NCI-H187 treated with DMSO at 0.1 percent for 48 hours (cell line): Measurements from ENCODE around the gene C12orf43.
A peak's percentile ranks its signal among the peaks of the same experiment; 100 is the strongest.

ENCODE experiments used
- DNase-seq: peaks from one replicate; lab custom pipeline; 2025; lab: John Stamatoyannopoulos, UW

C12orf43 gene

DNA sequence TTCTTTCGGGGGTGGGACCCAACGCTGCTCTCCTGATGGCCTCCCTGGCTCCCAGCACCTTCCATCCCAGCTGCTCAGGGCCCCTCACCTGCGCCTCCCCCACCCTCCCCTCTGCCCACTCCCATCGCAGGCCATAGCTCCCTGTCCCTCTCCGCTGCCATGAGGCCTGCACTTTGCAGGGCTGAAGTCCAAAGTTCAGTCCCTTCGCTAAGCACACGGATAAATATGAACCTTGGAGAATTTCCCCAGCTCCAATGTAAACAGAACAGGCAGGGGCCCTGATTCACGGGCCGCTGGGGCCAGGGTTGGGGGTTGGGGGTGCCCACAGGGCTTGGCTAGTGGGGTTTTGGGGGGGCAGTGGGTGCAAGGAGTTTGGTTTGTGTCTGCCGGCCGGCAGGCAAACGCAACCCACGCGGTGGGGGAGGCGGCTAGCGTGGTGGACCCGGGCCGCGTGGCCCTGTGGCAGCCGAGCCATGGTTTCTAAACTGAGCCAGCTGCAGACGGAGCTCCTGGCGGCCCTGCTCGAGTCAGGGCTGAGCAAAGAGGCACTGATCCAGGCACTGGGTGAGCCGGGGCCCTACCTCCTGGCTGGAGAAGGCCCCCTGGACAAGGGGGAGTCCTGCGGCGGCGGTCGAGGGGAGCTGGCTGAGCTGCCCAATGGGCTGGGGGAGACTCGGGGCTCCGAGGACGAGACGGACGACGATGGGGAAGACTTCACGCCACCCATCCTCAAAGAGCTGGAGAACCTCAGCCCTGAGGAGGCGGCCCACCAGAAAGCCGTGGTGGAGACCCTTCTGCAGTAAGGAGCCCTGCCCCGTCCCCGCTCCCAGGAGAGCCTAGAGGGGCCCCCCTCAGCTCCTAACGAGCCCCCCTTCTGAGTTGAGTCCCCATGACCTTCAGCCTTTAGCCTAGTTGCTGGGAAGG, 37.7 kb downstream of the C12orf43 start, which contains the start of gene HNF1A:
Gene HNF1A (plus strand): TSS at position 248 of the 924 bp plus-strand sequence. CDS start 226 bp downstream, at position 474.
- no peak for DNase-seq

DNA sequence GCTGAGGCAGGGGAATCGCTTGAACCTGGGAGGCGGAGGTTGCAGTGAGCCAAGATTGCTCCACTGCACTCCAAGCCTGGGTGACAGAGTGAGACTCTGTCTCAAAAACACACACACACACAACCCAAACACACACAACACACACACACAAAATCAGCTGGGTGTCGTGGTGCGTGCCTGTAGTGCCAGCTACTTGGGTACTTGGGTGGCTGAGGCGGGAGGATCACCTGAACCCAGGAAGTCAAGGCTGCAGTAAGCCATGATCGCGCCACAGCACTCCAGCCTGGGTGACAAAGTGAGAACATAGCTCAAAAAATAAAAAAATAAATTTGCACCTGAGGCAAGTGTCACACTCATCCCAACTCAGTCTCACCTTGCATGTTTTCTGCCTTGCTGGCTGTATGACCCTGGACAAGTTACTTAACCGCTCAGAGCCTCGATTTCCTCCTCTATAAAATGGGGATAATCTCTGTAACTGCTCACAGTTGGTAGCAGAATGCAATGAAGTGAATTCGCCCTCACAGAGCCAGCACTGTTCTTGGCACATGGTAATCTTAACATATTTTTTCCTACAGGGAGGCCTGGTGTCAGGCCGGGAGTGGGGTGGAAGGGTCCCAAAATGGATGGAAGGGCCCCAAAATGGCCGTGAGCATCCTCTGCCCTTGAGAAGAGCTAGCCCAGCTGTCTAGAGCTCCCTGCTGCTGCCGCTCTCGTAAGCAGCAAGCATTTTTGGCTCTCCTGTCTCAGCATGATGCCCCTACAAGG, 38.6 kb downstream of the C12orf43 start:
- DNase-seq = no peak

DNA sequence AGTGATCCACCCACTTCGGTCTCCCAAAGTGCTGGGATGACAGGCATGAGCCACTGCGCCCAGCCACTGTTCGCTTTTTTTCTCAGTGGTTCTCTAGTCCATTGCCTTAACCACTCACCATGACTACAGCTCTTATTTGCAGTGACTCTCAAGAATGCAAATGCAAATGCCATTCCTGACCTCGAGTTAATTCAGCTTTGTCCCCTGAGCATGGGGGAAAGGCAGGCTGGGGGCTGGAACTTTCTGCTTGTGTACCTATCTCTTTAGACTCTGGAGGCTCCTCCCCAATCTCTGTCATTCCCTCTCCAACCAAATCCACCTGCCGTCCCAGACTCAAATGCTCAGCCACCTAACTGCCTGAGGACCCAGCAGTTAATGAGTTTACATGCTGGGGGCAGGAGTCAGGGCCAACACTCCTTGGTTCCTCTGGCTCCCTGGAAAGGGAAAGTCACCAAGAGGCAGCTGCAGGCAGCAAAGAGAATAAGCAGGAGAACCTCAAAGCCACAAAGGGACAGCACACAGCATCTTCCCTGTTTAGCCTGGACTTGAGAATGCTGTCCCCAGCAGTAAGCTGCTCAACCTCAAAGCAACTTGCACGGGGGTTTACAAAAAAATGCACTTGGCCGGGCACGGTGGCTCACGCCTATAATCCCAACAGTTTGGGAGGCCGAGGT, 43.3 kb downstream of the C12orf43 start:
- DNase-seq = peak; percentile 75

- no peak for DNase-seq
Observed at GRCh38 chr12:120971299-120972180, 44.7 kb downstream of the C12orf43 start.

DNA sequence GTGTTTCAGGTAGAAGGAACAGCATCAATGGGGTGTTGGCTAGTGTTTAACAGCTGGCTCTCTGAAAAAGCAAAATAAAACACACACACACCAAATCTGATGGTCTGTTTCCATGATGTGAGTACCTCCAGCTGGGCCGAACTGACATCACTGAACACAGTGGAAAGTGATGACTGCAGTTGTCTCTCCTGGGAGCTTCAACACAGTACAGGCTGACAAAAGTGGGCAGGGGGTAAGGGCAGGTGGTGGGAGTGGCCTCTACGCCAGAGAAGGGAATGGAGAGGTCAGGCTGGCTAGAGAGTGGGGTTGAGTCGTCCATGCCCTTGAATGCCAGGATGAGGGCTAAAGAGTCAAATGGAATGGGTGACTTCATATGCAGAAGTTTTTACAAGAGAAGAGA, 46.0 kb downstream of the C12orf43 start:
- DNase-seq = no peak

DNA sequence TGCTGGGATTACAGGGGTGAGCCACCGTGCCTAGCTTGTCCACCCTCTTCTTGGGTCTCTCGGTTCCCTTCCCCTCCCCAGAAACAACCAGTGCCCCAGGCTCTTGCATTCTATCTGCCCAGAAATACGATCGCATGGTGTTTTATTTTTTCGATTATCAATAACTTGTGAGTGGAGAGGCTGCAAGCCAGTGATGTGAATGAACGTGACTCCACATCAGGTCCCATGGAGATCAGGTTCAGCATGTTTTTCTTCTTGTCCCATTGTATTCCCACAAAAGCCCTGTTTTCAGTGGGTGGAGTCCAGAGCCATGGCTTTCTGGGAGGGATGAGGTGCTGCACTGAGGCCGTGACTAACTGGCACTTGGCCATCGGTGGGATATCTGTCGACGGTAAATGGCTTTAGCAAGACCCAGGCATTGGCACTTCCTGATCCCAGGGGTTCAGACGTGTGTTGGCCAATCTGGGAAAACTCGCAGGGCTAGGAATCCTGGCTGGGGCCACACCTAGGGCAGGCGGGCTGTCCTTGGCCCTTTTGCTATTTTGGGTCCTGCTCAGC, 50.7 kb downstream of the C12orf43 start:
- no peak for DNase-seq

DNA sequence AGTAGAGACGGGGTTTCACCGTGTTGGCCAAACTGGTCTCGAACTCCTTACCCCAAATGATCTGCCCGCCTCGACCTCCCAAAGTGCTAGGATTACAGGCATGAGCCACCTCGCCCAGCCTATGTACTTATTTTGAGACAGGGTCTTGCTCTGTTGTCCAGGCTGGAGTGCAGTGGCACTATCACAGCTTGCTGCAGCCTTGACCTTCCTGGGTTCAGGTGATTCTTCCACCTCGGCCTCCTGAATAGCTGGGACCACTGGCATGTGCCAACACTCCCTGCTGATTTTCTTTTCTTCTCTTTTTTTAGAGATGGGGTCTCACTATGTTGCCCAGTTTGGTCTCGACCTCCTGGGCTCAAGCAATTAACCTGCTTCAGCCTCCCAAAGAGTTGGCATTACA, 52.0 kb downstream of the C12orf43 start:
- no peak for DNase-seq

DNA sequence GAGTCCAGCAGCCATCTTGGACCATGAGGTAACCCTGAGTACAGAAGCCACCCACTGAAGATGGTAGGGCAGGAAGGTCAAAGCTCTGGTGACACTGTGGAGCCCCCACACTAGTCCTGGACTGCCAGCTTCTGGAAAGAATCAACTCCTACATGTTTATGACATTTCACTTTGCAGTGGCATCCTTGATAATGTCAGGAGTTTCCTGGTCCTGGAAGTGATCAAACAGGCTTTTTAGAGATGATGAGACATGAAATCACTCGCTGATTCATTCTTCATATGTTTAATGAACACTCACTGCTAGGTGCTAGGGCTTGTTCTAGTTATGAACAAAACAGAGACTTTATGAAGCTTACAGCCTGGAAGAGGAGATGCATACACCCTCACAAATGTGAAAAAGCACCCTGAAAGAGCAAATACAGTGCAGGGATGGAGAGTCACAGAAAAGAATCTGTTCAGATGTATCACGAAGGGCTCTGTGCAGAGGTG, 53.7 kb downstream of the C12orf43 start:
- DNase-seq = no peak

- DNase-seq = no peak
Observed at GRCh38 chr12:120961604-120962531, 54.4 kb downstream of the C12orf43 start.

GRCh38 chr12:120960657-120961056, 55.6 kb downstream of the C12orf43 start:
- DNase-seq = no peak

DNA sequence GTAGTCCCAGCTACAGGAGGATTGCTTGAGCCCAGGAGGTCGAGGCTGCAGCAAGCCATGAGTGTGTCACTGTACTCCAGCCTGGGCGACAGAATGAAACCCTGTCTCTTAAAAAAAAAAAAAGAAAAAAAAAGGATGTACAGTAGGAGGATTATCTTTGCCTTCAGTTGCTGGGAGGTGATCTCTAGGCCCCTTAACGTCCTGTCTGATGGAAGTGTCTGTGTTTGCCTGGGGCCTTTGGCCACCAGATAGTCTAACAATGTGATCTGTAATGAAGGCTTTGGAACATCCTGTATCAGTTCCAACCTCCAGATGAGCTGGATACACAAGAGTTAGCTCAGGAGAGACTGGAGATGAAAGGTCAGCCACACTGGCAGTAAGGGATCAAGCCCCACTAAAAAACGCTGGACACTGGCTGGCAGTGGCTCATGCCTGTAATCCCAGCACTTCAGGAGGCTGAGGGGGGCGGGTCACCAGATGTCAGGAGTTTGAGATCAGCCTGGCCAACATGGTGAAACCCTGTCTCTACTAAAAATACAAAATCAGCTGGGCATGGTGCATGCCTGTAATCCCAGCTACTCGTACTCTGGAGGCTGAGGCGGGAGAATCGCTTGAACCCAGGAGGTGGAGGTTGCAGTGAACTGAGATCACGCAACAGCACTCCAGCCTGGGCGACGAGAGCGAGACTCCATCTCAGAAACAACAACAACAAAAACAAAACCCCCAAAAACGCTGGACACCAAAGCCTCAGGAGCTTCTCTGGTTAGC, 57.0 kb downstream of the C12orf43 start:
- no peak for DNase-seq

- DNase-seq = no peak
Observed at GRCh38 chr12:120956579-120957300, 59.5 kb downstream of the C12orf43 start.

DNA sequence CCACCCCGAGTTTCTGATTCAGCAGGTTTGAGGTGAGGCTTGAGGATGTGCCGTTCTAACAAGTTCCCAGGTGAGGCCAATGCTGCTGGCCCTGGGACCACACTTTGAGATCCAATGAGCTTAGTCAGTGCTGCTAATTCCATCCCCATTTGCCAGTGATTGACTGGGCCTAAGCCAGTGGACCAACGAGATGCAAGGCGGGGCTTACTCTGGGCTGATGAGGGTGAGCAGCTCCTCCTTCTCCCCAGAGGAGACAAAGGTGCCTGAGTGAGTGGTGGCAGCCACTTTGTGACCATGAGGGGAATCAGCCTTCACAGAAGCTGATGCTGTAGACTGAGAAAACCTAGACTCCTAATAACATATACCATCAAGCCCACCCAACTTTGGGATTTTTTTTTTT, 61.1 kb downstream of the C12orf43 start:
- no peak for DNase-seq

GRCh38 chr12:120950807-120951206, 65.5 kb downstream of the C12orf43 start:
- DNase-seq = no peak
